Astrocyte (in vitro differentiated cells and primary cell): ENCODE data around the gene TERB2.
"Not testable (repeated sequence)": the region's sequence is repeated elsewhere in the genome, so short reads cannot be mapped to it uniquely, and the experiment has no call there.

Experiments used
- EZH2 ChIP-seq: IDR thresholded peaks from 2 replicates; pipeline ENCODE4 v1.6.1; 2012; ENCODE audit warnings: mild to moderate bottlenecking, low read length, inconsistent platforms; ENCODE audit not compliant: insufficient read depth
- TF ChIP-seq, protein P1 (sequence below): IDR thresholded peaks from 2 replicates; pipeline ENCODE4 v1.5.1; 2011; ENCODE audit warnings: low read depth, mild to moderate bottlenecking, inconsistent platforms, low read length, moderate library complexity; ENCODE audit not compliant: insufficient read depth

- TF ChIP-seq, protein P1, sequence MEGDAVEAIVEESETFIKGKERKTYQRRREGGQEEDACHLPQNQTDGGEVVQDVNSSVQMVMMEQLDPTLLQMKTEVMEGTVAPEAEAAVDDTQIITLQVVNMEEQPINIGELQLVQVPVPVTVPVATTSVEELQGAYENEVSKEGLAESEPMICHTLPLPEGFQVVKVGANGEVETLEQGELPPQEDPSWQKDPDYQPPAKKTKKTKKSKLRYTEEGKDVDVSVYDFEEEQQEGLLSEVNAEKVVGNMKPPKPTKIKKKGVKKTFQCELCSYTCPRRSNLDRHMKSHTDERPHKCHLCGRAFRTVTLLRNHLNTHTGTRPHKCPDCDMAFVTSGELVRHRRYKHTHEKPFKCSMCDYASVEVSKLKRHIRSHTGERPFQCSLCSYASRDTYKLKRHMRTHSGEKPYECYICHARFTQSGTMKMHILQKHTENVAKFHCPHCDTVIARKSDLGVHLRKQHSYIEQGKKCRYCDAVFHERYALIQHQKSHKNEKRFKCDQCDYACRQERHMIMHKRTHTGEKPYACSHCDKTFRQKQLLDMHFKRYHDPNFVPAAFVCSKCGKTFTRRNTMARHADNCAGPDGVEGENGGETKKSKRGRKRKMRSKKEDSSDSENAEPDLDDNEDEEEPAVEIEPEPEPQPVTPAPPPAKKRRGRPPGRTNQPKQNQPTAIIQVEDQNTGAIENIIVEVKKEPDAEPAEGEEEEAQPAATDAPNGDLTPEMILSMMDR, result not testable (repeated sequence)
- TF ChIP-seq EZH2, result not testable (repeated sequence)
These were observed 21.3 kb downstream of the TERB2 start for GRCh38 chr15:44977781-44978180.
